Measurements from ENCODE around the gene FGD3.
A peak's percentile ranks its signal among the peaks of the same experiment; 100 is the strongest.

The FGD3 gene

GRCh38 chr9:93058355-93059010 is 111.2 kb downstream of the FGD3 start, which contains the start of gene SUSD3:
SUSD3 (plus strand) TSS chr9:93058701; CDS start chr9:93058743, 42 bp downstream.
- DNase-seq: no peak

- no peak for DNase-seq
These were observed 111.8 kb downstream of the FGD3 start for GRCh38 chr9:93059011-93059714.

- no peak for DNase-seq
These were observed 112.6 kb downstream of the FGD3 start for GRCh38 chr9:93059715-93060578.

- no peak for DNase-seq
These were observed 113.5 kb downstream of the FGD3 start for GRCh38 chr9:93060746-93061259.

- no peak for DNase-seq
These were observed 114.0 kb downstream of the FGD3 start for GRCh38 chr9:93061260-93061751.

- no peak for DNase-seq
These were observed 114.8 kb downstream of the FGD3 start for GRCh38 chr9:93061791-93062763.

- no peak for DNase-seq
These were observed 117.2 kb downstream of the FGD3 start for GRCh38 chr9:93064392-93065134.

GRCh38 chr9:93065135-93065720 is 117.9 kb downstream of the FGD3 start:
- no peak for DNase-seq

- no peak for DNase-seq
These were observed 119.8 kb downstream of the FGD3 start for GRCh38 chr9:93066978-93067603.

GRCh38 chr9:93068956-93069355 is 121.6 kb downstream of the FGD3 start:
- no peak for DNase-seq

- no peak for DNase-seq
These were observed 124.1 kb downstream of the FGD3 start for GRCh38 chr9:93071464-93071863.

- peak; percentile 37 for DNase-seq
These were observed 125.1 kb downstream of the FGD3 start for GRCh38 chr9:93072383-93072795.

- DNase-seq: no peak
These were observed 128.9 kb downstream of the FGD3 start for GRCh38 chr9:93076101-93076791.

GRCh38 chr9:93076792-93077128 is 129.4 kb downstream of the FGD3 start:
- DNase-seq: no peak

GRCh38 chr9:93077367-93077766 is 130.0 kb downstream of the FGD3 start:
- DNase-seq: no peak

GRCh38 chr9:93077811-93078210 is 130.5 kb downstream of the FGD3 start:
- DNase-seq: no peak

GRCh38 chr9:93079371-93079770 is 132.0 kb downstream of the FGD3 start:
- DNase-seq: no peak

- DNase-seq: no peak
These were observed 133.1 kb downstream of the FGD3 start for GRCh38 chr9:93080406-93080805.

- no peak for DNase-seq
These were observed 133.8 kb downstream of the FGD3 start for GRCh38 chr9:93081081-93081529.

GRCh38 chr9:93081931-93082330 is 134.6 kb downstream of the FGD3 start:
- DNase-seq: no peak
